ENCODE measurements around the gene NAALADL2.

Gene NAALADL2

DNA sequence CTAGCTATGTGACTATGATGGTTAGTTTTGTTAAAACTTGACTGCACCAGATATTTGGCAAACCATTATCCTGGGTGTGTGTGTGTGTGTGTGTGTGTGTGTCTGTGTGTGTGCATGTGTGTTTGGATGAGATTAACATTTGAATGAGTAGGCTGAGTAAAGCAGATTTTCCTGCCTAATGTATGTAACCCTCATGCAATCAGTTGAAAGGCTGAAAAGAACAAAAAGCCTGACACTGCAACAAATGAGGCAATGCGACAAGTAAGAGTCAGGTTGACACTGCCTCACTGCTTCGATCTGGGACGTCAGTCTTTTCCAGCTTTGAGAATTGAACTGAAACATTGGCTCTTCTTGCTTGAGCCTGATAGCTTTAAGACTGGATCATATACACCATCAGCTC is 643.0 kb downstream of the NAALADL2 start:
- in situ Hi-C loops (cut with MboI; ENCODE audit: low pct_unique_long_range_greater_than_20kb, low sequenced_read_pairs, unreplicated experiment) = no loop called here
- TF ChIP-seq, protein P1, sequence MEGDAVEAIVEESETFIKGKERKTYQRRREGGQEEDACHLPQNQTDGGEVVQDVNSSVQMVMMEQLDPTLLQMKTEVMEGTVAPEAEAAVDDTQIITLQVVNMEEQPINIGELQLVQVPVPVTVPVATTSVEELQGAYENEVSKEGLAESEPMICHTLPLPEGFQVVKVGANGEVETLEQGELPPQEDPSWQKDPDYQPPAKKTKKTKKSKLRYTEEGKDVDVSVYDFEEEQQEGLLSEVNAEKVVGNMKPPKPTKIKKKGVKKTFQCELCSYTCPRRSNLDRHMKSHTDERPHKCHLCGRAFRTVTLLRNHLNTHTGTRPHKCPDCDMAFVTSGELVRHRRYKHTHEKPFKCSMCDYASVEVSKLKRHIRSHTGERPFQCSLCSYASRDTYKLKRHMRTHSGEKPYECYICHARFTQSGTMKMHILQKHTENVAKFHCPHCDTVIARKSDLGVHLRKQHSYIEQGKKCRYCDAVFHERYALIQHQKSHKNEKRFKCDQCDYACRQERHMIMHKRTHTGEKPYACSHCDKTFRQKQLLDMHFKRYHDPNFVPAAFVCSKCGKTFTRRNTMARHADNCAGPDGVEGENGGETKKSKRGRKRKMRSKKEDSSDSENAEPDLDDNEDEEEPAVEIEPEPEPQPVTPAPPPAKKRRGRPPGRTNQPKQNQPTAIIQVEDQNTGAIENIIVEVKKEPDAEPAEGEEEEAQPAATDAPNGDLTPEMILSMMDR (IDR thresholded peaks at IDR 0.05; ENCODE audit: extremely low read depth, insufficient read depth, missing control alignments) = no peak

DNA sequence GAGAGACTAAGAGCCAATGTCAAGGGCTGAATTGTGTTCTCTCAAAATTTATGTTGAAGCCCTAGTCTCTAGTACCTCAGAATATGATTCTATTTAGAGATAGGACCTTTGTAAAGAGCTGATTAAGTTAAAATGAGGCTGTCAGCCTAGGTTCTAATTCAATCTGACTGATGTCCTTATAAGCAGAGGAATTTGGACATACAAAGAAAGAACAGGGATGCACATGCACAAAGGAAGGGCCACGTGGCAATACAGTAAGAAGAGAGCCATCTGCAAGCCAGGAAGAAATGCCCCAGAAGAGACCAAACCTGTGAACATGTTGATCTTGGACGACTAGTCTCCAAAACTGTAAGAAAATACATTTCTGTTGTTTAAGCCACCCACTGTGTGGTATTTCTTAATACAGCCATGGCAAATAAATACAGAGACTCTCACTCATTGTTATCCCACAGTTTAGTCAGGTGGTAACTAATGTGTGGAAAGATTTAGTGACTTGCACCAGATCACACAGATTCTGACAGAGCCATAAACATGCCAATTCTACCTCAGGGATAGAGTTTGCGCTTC is 652.2 kb downstream of the NAALADL2 start:
- TF ChIP-seq, protein P1 (IDR thresholded peaks at IDR 0.05; ENCODE audit: extremely low read depth, insufficient read depth, missing control alignments) = no peak
- DNase-seq (ENCODE audit: low spot score) = no peak
- in situ Hi-C loops (cut with MboI; ENCODE audit: low pct_unique_long_range_greater_than_20kb, low sequenced_read_pairs, unreplicated experiment) = no loop called here

More for the DNA sequence above, 643.0 kb downstream of the NAALADL2 start:
- no peak for DNase-seq (ENCODE audit: low spot score)

DNA sequence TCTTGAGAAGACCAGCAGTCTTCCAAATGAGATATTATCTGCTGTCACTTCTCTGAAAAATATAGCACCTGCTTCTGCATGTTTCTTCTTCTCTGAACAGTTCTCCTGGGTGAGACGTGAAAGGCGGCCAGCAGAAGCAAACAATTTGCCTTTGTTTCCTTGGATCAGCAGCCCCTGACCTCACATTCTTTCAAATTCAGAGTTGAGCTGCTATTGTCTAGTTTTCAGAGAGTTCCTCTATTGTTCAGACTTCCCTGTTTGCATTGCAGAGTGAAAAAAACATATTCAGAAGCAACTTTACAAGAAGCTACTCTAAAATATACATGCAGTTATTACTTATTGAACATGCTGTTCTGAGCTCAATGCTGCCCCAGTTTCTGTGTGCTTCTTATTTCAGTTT is 653.6 kb downstream of the NAALADL2 start:
- in situ Hi-C loops (cut with MboI; ENCODE audit: low pct_unique_long_range_greater_than_20kb, low sequenced_read_pairs, unreplicated experiment) = no loop called here
- TF ChIP-seq, protein P1 (IDR thresholded peaks at IDR 0.05; ENCODE audit: extremely low read depth, insufficient read depth, missing control alignments) = no peak

DNA sequence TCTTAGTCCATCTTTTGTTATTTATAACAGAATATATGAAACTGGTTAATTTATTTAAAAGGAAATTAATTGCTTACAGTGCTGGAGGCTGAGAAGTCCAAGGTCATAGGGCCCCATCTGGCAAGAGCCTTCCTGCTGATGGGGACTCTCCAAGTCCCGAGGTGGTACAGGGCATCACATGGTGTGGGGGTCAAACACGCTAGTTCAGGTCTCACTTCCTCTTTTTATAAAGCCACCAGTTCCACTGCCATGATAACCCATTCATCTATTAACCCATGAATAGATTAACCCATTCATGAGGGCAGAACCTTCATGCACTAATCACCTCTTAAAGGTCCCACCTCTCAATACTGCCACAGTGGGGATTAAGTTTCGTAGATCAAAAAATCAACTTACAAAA is 659.3 kb downstream of the NAALADL2 start:
- in situ Hi-C loops (cut with MboI; ENCODE audit: low pct_unique_long_range_greater_than_20kb, low sequenced_read_pairs, unreplicated experiment) = no loop called here
- TF ChIP-seq, protein P1 (IDR thresholded peaks at IDR 0.05; ENCODE audit: extremely low read depth, insufficient read depth, missing control alignments) = no peak
- no peak for DNase-seq (ENCODE audit: low spot score)

More for the DNA sequence above, 653.6 kb downstream of the NAALADL2 start:
- no peak for DNase-seq (ENCODE audit: low spot score)

DNA sequence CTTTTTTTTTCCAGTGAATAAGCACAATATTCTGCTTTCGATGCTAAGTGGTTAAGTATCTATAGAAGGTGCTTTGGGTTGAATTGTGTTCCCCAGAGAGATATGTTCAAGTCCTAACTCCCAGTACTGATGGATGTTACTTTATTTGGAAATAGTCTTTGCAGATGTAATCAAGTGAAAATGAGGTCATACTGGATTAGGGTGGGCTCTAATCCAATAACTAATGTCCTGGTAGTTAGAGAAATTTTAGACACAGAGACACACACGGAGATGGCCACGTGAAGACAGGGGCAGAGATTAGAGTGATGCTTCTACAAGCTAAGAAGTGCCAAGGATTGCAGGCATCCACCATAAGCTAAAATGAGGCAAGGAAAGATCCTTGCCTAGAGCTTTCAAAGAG is 662.3 kb downstream of the NAALADL2 start:
- DNase-seq (ENCODE audit: low spot score) = no peak
- in situ Hi-C loops (cut with MboI; ENCODE audit: low pct_unique_long_range_greater_than_20kb, low sequenced_read_pairs, unreplicated experiment) = no loop called here
- TF ChIP-seq, protein P1 (IDR thresholded peaks at IDR 0.05; ENCODE audit: extremely low read depth, insufficient read depth, missing control alignments) = no peak

DNA sequence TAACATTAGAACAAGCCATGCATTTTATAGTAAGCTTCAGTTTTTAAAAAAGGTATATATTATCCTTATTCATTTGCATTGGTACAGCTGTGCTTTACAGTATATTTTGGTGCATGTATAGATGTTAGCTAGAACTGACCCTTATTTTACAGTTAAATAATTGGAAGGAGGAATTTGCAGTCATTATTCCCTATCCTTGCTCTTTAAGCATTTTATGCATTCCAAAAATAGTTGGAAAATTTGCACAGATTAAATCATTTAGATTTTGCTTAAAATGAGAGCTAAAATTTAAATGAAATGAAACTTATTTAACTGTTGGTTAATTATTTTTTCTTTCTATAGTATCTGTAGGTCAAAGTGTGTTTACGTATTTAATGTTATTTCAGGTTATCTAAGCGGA is 667.1 kb downstream of the NAALADL2 start:
- in situ Hi-C loops (cut with MboI; ENCODE audit: low pct_unique_long_range_greater_than_20kb, low sequenced_read_pairs, unreplicated experiment) = no loop called here
- TF ChIP-seq, protein P1 (IDR thresholded peaks at IDR 0.05; ENCODE audit: extremely low read depth, insufficient read depth, missing control alignments) = no peak
- no peak for DNase-seq (ENCODE audit: low spot score)

All from GM13977 (cell line).